Measurements from ENCODE around the gene NPEPL1.
"Not testable (repeated sequence)": the region's sequence is repeated elsewhere in the genome, so short reads cannot be mapped to it uniquely, and the experiment has no call there.

Gene NPEPL1

GRCh38 chr20:58692579-58693225 lies at the start of gene NPEPL1:
TSS of gene NPEPL1 (plus strand) at chr20:58692800. CDS start at chr20:58692901, 101 bp downstream.
- no peak for DNase-seq

- DNase-seq: not testable (repeated sequence)
These were observed 49.7 kb upstream of the NPEPL1 start for GRCh38 chr20:58642896-58643295.

- no peak for DNase-seq
These were observed 47.1 kb upstream of the NPEPL1 start for GRCh38 chr20:58645412-58645968.

GRCh38 chr20:58646257-58646656 lies 46.3 kb upstream of the NPEPL1 start:
- no peak for DNase-seq

GRCh38 chr20:58646703-58647102 lies 45.9 kb upstream of the NPEPL1 start:
- no peak for DNase-seq

- DNase-seq: no peak
These were observed 45.3 kb upstream of the NPEPL1 start for GRCh38 chr20:58647162-58647795.

- DNase-seq: no peak
These were observed 44.7 kb upstream of the NPEPL1 start for GRCh38 chr20:58647796-58648501.

- DNase-seq: not testable (repeated sequence)
These were observed 44.1 kb upstream of the NPEPL1 start for GRCh38 chr20:58648502-58648825.

GRCh38 chr20:58649288-58650180 lies 43.1 kb upstream of the NPEPL1 start:
- DNase-seq: no peak

- DNase-seq: no peak
These were observed 42.3 kb upstream of the NPEPL1 start for GRCh38 chr20:58650181-58650775.

- DNase-seq: peak; percentile 36
These were observed 41.6 kb upstream of the NPEPL1 start, which contains the start of gene STX16 for GRCh38 chr20:58650776-58651558. TSS of gene STX16 (plus strand) at chr20:58651283. CDS start at chr20:58652007, 724 bp downstream.

GRCh38 chr20:58651559-58651945 lies 41.0 kb upstream of the NPEPL1 start:
- DNase-seq: no peak

GRCh38 chr20:58651946-58652605 lies 40.5 kb upstream of the NPEPL1 start:
- DNase-seq: no peak

- DNase-seq: no peak
These were observed 39.9 kb upstream of the NPEPL1 start for GRCh38 chr20:58652606-58653294.

- no peak for DNase-seq
These were observed 38.3 kb upstream of the NPEPL1 start for GRCh38 chr20:58654337-58654736.

- DNase-seq: no peak
These were observed 37.1 kb upstream of the NPEPL1 start for GRCh38 chr20:58655328-58656107.

GRCh38 chr20:58656831-58657230 lies 35.8 kb upstream of the NPEPL1 start:
- DNase-seq: no peak

- DNase-seq: no peak
These were observed 35.3 kb upstream of the NPEPL1 start for GRCh38 chr20:58657262-58657661.

- DNase-seq: no peak
These were observed 34.6 kb upstream of the NPEPL1 start for GRCh38 chr20:58657986-58658385.
